Nucleus accumbens (tissue), 56 donors: ENCODE results near the gene TMEM134.

Experiments
- DNase-seq, 56 donors: peaks; one replicate each; lab custom pipeline; 2025; lab: John Stamatoyannopoulos, UW

Gene TMEM134

DNA sequence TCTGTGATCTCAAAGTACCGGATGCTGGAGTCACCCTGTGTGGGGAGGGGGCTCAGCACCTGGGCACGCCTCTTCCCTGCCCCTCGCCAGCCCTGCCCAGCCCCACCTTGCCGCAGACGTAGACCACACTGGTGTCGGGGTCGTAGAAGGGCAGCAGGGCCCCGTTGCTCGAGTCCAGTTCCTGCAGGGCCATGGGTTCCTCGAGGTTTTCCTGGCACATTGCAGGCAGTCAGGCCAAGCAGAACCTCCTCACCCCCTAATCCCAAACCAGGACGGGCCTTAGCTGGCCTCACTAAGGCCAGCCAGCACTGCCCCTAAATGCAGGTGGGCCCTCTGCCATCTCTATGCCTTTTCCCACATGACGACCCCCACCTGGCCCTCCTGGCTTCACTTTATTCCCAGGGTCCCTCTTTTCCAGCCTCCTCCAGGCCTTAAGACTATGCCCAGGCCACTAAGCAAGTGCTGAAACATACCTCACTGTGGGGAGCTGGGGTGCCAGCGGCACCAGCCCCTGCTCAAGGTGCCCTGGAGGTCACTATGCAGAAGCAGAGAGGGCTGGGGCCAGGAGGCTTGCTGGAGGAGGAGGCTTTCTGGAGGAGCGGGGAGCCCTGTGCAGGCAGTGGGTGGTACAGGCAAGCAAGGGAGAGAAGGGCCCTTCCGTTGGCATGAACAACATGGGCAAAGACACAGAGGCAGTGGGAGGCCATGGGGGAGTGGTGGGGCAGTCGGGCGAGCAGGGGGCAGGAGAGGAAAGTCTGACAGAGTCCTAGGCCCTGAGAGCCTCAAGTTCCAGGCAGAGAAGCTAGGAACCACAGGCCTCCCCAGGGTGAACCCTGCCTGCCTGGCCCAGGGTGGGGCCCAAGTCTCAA is 28.6 kb downstream of the TMEM134 start:
- DNase-seq: no peak

- DNase-seq: peak in 6 of 56 donors; percentile 17 to 43 (median 32)
These were observed 29.5 kb downstream of the TMEM134 start for GRCh38 chr11:67439321-67440228.

DNA sequence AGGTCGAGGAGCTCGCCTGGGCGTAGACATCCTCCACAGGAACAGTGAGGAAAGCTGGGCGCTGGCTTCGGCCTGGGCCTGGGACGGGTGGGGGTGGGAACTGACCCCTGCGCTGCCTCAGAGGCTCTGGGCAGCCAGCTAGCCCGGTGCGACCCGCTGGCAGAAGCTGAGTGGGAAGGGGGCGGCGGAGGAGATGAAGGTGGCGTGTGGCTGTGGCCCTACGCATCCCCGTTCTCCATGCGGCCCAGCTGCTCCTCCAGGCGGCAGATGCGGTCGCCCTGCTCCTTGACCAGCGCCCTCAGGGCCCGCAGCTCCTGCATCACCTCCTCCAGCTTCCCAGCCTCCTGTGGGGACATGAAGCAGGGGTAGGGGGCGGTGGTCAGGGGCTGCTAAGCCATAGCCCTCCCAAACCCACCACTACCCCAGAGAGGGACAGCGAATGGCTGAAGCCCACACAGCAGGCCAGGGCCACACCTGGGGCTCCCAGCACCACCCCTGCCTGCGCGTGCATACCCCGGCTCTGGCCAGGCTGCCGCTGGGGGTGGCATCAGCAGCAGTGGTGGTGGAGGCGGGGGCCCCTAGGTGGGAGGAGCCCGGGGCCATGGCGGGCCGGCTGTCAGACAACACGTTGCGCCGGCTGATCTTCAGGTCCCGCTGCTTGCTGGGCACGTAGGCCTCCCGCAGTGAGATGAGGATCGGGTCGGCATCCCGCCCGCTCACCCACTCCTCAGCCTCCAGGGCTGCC is 30.7 kb downstream of the TMEM134 start:
- no peak for DNase-seq

GRCh38 chr11:67437809-67438157 is 31.3 kb downstream of the TMEM134 start:
- no peak for DNase-seq

- DNase-seq: no peak
These were observed 31.8 kb downstream of the TMEM134 start, which contains the start of gene PTPRCAP for GRCh38 chr11:67437082-67437808. TSS of gene PTPRCAP (minus strand) at chr11:67437682. CDS start at chr11:67437619, 63 bp downstream.

GRCh38 chr11:67436459-67437081 is 32.5 kb downstream of the TMEM134 start:
- no peak for DNase-seq

DNA sequence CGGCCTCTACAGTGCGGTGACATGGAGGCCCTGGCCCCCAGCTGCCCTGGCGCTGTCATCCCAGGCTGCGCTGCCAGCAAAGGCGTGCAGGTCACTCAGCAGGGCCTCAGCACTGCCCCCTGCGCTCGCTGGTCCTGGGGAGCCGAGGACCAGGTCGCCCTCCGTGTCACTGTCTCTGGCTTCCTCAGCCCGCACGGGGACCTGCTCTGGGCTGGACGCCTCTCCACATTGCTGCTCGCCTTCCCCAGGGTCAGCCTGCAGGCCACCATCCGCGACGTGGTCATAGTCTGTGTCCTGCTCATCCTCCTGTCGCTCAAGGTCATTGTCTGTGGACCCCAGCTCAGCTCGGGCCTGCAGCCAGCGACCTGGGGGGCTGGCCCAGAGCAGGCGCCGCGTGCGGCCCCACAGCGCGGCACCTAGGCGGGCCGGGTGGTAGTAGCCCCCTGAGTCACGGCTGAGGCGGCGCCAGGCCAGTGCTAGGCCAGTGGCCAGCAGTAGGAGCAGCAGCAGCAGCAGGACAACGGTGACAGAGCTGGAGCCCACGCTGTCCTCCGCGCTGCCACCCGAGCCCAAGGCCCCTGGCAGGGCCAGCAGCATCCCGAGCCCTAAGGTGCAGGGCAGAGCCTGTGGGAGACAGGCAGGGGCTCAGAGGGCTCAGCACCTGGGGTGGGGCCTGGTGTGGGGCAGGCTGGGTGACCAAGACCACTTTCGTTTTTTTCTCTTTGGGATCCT is 33.2 kb downstream of the TMEM134 start:
- no peak for DNase-seq

DNA sequence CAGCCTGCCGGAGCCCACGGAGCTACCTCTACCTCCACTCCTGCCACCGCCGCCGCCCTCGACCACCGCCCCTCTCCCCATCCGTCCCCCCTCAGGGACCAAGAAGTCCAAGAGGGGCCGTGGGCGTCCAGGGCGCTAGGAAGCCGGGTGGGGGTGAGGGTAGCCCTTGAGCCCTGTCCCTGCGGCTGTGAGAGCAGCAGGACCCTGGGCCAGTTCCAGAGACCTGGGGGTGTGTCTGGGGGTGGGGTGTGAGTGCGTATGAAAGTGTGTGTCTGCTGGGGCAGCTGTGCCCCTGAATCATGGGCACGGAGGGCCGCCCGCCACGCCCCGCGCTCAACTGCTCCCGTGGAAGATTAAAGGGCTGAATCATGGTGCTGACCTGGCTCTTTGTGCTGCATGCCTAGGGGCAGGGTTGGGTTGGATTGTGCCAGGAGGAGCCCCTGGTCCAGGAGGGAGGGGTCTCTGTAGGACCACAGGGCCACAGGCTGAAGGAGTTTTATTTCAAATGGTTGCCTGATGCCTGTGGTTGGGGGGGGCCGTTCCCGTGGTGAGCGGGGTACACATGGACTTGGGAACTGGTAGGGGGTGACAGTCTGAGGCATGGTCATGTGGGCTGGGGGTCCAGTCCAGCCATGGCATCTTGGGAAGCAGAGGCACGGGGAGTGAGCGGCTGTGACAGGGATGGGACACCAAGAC is 33.9 kb downstream of the TMEM134 start:
- DNase-seq: no peak

DNA sequence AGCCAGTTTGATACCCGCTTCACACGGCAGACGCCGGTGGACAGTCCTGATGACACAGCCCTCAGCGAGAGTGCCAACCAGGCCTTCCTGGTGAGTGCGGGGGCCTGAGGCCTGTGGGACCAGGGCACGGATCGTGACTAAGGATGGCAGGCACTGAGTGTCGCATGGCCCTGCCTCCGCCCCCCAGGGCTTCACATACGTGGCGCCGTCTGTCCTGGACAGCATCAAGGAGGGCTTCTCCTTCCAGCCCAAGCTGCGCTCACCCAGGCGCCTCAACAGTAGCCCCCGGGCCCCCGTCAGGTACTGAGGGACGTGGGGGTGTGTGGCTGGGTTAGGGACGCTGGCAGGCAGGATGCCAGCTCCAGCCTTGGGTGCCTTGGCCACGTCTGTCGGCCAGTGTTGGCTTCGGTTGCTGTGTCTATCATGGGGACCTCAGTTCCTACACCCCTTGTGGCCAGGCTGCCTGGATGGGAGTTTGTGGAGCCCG is 34.6 kb downstream of the TMEM134 start:
- no peak for DNase-seq

GRCh38 chr11:67433536-67434394 is 35.3 kb downstream of the TMEM134 start:
- no peak for DNase-seq

DNA sequence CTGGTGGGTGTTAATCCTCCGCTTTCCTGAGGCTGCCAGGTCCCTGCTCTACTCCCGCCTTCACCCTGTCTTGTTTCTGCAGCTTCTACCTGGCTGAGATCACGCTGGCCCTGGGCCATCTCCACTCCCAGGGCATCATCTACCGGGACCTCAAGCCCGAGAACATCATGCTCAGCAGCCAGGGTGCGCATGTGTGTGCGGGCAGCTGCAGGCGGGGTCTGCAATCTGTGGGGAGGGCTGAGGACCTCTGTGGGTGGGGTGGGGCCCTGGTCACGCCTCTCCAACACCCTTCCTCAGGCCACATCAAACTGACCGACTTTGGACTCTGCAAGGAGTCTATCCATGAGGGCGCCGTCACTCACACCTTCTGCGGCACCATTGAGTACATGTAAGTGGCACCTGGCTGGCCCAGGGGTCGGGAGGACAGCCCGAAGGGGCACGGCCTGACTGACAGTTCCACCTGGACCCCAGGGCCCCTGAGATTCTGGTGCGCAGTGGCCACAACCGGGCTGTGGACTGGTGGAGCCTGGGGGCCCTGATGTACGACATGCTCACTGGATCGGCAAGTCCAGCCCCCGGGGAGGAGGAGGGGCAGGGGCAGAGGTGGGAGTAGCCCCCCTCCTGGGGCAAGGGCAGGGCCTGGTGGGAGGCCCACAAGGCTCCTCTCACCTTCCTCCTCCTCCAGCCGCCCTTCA is 36.2 kb downstream of the TMEM134 start:
- no peak for DNase-seq

- no peak for DNase-seq
These were observed 37.5 kb downstream of the TMEM134 start for GRCh38 chr11:67431346-67432249.

- no peak for DNase-seq
These were observed 39.3 kb downstream of the TMEM134 start for GRCh38 chr11:67429722-67430121.

- no peak for DNase-seq
These were observed 39.9 kb downstream of the TMEM134 start for GRCh38 chr11:67429038-67429668.
